DOHH2 (cell line): ENCODE results near the gene OR52E8.

Experiments used
- CTCF ChIP-seq: fragments of 200-600 bp; sonication (generic); IDR thresholded peaks from one replicate; pipeline ENCODE4 v1.5.1; 2014; ENCODE audit warnings: antibody characterized with exemption, mild to moderate bottlenecking, low read depth, low read length; ENCODE audit not compliant: poor library complexity, severe bottlenecking
- EZH2phosphoT487 ChIP-seq: fragments of 200-600 bp; sonication (generic); IDR thresholded peaks from 2 replicates; pipeline ENCODE4 v1.6.1; 2017; ENCODE audit warnings: borderline replicate concordance, mild to moderate bottlenecking, antibody characterized with exemption, low read length, moderate library complexity, mixed read lengths

GRCh38 chr11:5887661-5888060 is 30.2 kb upstream of the OR52E8 start:
- TF ChIP-seq CTCF (no peak), EZH2phosphoT487 (no peak)
